Activated CD8-positive, alpha-beta T cell treated with anti-CD3 and anti-CD28 coated beads for 36 hours (primary cell): Measurements from ENCODE around the gene SOST. TPM values are rescaled to one million over a fixed set of nuclear protein-coding genes. Genes with fewer than 3 reads are reported as not detected.

ENCODE experiments used
- ATAC-seq: fragments of 200-7000 bp; cut with Tn5 transposase; one replicate; pipeline ENCODE4 v1.10.0; 2021; ENCODE audit warnings: mild to moderate bottlenecking, moderate library complexity
- CTCF ChIA-PET: fragments of 350-600 bp; sonication (Branson Sonifier 250); formaldehyde crosslinking; loops from one replicate; lab custom pipeline; 2021; ENCODE audit warnings: antibody characterized with exemption; lab: Charles Lee
- POLR2A ChIA-PET: fragments of 350-600 bp; sonication (Branson Sonifier 250); formaldehyde crosslinking; loops from one replicate; lab custom pipeline; 2021; ENCODE audit warnings: antibody characterized with exemption; lab: Charles Lee
- DNase-seq: peaks from one replicate; pipeline ENCODE4 v3.0.0-alpha.2; 2020
- H3K27ac Mint-ChIP-seq: one replicate; pipeline ENCODE4 v1.8.0; 2021; ENCODE audit warnings: mild to moderate bottlenecking, mixed read lengths
- H3K27me3 Mint-ChIP-seq: one replicate; pipeline ENCODE4 v1.8.0; 2021; ENCODE audit warnings: mixed read lengths
- H3K36me3 Mint-ChIP-seq: one replicate; pipeline ENCODE4 v1.8.0; 2021; ENCODE audit warnings: low read depth, mixed read lengths
- H3K4me1 Mint-ChIP-seq: one replicate; pipeline ENCODE4 v1.8.0; 2021; ENCODE audit warnings: low read depth, mixed read lengths
- H3K4me3 Mint-ChIP-seq: one replicate; pipeline ENCODE4 v1.8.0; 2021; ENCODE audit warnings: mild to moderate bottlenecking, moderate library complexity, mixed read lengths
- H3K9me3 Mint-ChIP-seq: one replicate; pipeline ENCODE4 v1.8.0; 2021; ENCODE audit warnings: mixed read lengths
- intact Hi-C: fragments of 100-400 bp; cut with micrococcal nuclease; formaldehyde crosslinking; loops from one replicate; pipeline ENCODE4 v1.10.0; 2022
- total RNA-seq, 2 experiments: library from RNA; stranded (reverse); gene quantifications; one replicate each; pipeline ENCODE4 v1.2.3, GENCODE V29; 2021
- TF ChIP-seq, protein P1 (sequence below): fragments of 200-600 bp; IDR thresholded peaks from one replicate; pipeline ENCODE4 v1.8.0; 2022; ENCODE audit warnings: antibody characterized with exemption, mild to moderate bottlenecking

SOST gene
- total RNA-seq, 2 experiments from 2014 or later, result not detected

- CTCF ChIA-PET, result interaction anchor here (1.0 to 6.8 kb wide), 6 partner anchors 12 to 169 kb away, joined by 3 to 39 read pairs (median 4); partner anchors contain the start of gene SOST
- peaks cover 25% of the 10 kb centered on the region for H3K27me3 Mint-ChIP-seq
These were observed 13.1 kb downstream of the SOST start for GRCh38 chr17:43745541-43745940.

DNA sequence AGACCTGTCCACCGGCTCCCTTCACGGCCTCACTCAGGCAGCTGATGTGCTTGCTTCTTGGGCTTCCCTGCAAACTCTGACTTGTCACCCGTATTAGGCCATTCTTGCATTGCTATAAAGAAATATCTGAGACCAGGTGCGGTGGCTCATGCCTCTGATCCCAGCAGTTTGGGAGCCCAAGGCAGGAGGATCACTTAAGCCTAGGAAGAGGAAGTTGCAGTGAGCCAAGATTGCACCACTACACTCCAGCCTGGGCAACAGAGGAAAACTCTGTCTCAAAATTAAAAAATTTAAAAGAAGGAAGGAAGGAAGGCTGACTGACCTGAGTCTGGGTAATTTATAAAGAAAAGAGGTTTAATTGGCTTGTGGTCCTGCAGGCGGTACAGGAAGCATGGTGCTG is 17.0 kb downstream of the SOST start:
- intact Hi-C loops, result no loop called here
- Mint-ChIP-seq H3K36me3 (no peaks in the 10 kb centered on the region), H3K4me3 (no peak overlapping the region), H3K9me3 (no peaks in the 10 kb centered on the region), H3K4me1 (no peaks in the 10 kb centered on the region), H3K27ac (no peak overlapping the region), H3K27me3 (peaks cover 23% of the 10 kb centered on the region)
- CTCF ChIA-PET, result interaction anchor here (1.6 kb wide), 1 partner anchor 18 kb away, joined by 3 read pairs; no protein-coding TSS in a partner anchor
- DNase-seq (no peak), ATAC-seq (no peak)
- POLR2A ChIA-PET, result interaction anchor here (0.6 kb wide), 1 partner anchor 246 kb away, joined by 3 read pairs; no protein-coding TSS in a partner anchor
- TF ChIP-seq, protein P1, sequence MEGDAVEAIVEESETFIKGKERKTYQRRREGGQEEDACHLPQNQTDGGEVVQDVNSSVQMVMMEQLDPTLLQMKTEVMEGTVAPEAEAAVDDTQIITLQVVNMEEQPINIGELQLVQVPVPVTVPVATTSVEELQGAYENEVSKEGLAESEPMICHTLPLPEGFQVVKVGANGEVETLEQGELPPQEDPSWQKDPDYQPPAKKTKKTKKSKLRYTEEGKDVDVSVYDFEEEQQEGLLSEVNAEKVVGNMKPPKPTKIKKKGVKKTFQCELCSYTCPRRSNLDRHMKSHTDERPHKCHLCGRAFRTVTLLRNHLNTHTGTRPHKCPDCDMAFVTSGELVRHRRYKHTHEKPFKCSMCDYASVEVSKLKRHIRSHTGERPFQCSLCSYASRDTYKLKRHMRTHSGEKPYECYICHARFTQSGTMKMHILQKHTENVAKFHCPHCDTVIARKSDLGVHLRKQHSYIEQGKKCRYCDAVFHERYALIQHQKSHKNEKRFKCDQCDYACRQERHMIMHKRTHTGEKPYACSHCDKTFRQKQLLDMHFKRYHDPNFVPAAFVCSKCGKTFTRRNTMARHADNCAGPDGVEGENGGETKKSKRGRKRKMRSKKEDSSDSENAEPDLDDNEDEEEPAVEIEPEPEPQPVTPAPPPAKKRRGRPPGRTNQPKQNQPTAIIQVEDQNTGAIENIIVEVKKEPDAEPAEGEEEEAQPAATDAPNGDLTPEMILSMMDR, result no peak

More at GRCh38 chr17:43745541-43745940, 13.1 kb downstream of the SOST start:
- no peaks in the 10 kb centered on the region for H3K36me3 Mint-ChIP-seq
- no peaks in the 10 kb centered on the region for H3K4me1 Mint-ChIP-seq
- TF ChIP-seq, protein P1, result no peak
- ATAC-seq (no peak), DNase-seq (no peak)
- POLR2A ChIA-PET, result no interaction called here
- no peak overlapping the region for H3K4me3 Mint-ChIP-seq
- H3K9me3 Mint-ChIP-seq, result no peaks in the 10 kb centered on the region
- intact Hi-C loops, result no loop called here
- no peak overlapping the region for H3K27ac Mint-ChIP-seq

- intact Hi-C loops, result no loop called here
- H3K4me1 Mint-ChIP-seq, result no peaks in the 10 kb centered on the region
- H3K36me3 Mint-ChIP-seq, result no peaks in the 10 kb centered on the region
- peaks cover 17% of the 10 kb centered on the region for H3K27me3 Mint-ChIP-seq
- H3K4me3 Mint-ChIP-seq, result no peak overlapping the region
- ATAC-seq, result no peak
- DNase-seq, result no peak
- CTCF ChIA-PET, result interaction anchor here (0.9 to 3.2 kb wide), 6 partner anchors 17 to 204 kb away, joined by 3 to 14 read pairs (median 4); no protein-coding TSS in a partner anchor
- TF ChIP-seq, protein P1, result no peak
- H3K9me3 Mint-ChIP-seq, result no peaks in the 10 kb centered on the region
- H3K27ac Mint-ChIP-seq, result no peak overlapping the region
- POLR2A ChIA-PET, result interaction anchor here (0.6 kb wide), 1 partner anchor 223 kb away, joined by 3 read pairs; no protein-coding TSS in a partner anchor
These were observed 18.1 kb downstream of the SOST start for GRCh38 chr17:43740541-43740940.

DNA sequence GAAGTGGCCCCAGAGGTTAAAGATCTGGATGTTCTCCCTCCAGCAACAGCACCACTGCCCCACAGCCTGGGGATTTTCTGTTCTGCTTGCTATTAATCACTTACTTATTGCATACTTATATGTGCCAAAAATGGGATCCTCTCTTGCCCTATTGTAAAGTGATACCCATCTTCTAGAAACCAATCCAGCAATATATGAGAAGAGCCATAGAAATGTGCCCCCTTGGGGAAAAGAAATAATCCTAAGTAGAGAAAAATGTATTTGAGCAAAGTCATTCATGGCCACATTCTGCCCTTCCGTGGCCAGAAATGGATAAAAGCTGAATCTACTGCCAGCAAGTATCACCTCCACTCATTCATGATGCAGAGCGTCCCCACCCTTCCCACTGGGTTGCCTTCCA is 20.9 kb downstream of the SOST start:
- intact Hi-C loops, result no loop called here
- peaks cover 5% of the 10 kb centered on the region for H3K27me3 Mint-ChIP-seq
- CTCF ChIA-PET, result interaction anchor here (0.8 to 3.2 kb wide), 3 partner anchors 23 to 57 kb away, joined by 3 to 14 read pairs (median 3); no protein-coding TSS in a partner anchor
- POLR2A ChIA-PET, result interaction anchor here (0.7 kb wide), 1 partner anchor 22 kb away, joined by 3 read pairs; no protein-coding TSS in a partner anchor
- H3K36me3 Mint-ChIP-seq, result no peaks in the 10 kb centered on the region
- H3K9me3 Mint-ChIP-seq, result peaks cover 4% of the 10 kb centered on the region
- ATAC-seq, result no peak
- DNase-seq, result no peak
- no peak overlapping the region for H3K4me3 Mint-ChIP-seq
- no peaks in the 10 kb centered on the region for H3K4me1 Mint-ChIP-seq
- TF ChIP-seq, protein P1, result no peak
- H3K27ac Mint-ChIP-seq, result no peak overlapping the region

DNA sequence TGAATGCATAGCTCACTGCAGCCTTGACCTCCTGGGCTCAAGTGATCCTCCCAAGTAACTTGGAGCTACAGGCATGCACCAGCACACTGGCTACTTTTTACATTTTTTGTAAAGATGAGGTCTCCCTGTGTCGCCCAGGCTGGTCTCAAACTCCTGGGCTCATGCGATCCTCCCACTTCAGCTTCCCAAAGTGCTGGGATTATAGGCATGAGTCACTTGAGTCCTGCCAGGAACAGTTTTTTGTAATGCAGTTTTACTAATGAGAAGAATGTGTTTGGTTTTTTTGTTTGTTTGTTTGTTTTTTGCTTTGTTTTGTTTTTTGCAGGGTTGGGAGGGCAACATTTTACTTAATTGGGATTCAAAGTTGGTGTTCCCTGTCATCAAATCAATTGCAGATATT is 22.2 kb downstream of the SOST start:
- ChIA-PET POLR2A (no interaction called here), CTCF (interaction anchor here (1.1 to 1.3 kb wide), 3 partner anchors 29 to 44 kb away, joined by 3 to 4 read pairs (median 3); no protein-coding TSS in a partner anchor)
- Mint-ChIP-seq H3K4me3 (no peak overlapping the region), H3K27ac (no peak overlapping the region), H3K27me3 (peaks cover 2% of the 10 kb centered on the region), H3K36me3 (no peaks in the 10 kb centered on the region), H3K4me1 (no peaks in the 10 kb centered on the region), H3K9me3 (peaks cover 4% of the 10 kb centered on the region)
- intact Hi-C loops, result no loop called here
- ATAC-seq (no peak), DNase-seq (no peak)
- TF ChIP-seq, protein P1, result no peak
